Liver (tissue), 9 donors: ENCODE results near the gene SLC34A2. TPM values are rescaled to one million over a fixed set of nuclear protein-coding genes. Genes with fewer than 3 reads are reported as not detected.
"Not testable (repeated sequence)": the region's sequence is repeated elsewhere in the genome, so short reads cannot be mapped to it uniquely, and the experiment has no call there.

Source experiments
- DNase-seq: peaks from one replicate; pipeline ENCODE4 v3.0.0-alpha.2; 2017; ENCODE audit warnings: low spot score
- H3K27ac ChIP-seq, 2 donors: one replicate each; pipeline ENCODE4 v1.7.0; 2013; ENCODE audit warnings: inconsistent platforms in 2 of 2, low read length in 2 of 2, control low read depth in 1 of 2, low read depth in 1 of 2, mild to moderate bottlenecking in 1 of 2
- H3K27me3 ChIP-seq, 4 donors: one replicate each; pipeline versions ENCODE4 v1.6.1 to v1.7.0; 2013; ENCODE audit warnings: low read length in 3 of 4, inconsistent platforms in 1 of 4, mild to moderate bottlenecking in 1 of 4, moderate library complexity in 1 of 4; ENCODE audit not compliant: control insufficient read depth in 4 of 4, insufficient read depth in 4 of 4
- H3K36me3 ChIP-seq, 4 donors: one replicate each; pipeline versions ENCODE4 v1.6.1 to v1.7.0; 2013; ENCODE audit warnings: low read length in 3 of 4, mild to moderate bottlenecking in 3 of 4, low read depth in 1 of 4, moderate library complexity in 1 of 4; ENCODE audit not compliant: control insufficient read depth in 4 of 4, insufficient read depth in 3 of 4
- H3K4me1 ChIP-seq, 4 donors: one replicate each; pipeline versions ENCODE4 v1.6.1 to v1.7.0; 2013; ENCODE audit warnings: low read length in 3 of 4, mild to moderate bottlenecking in 3 of 4, moderate library complexity in 1 of 4; ENCODE audit not compliant: control insufficient read depth in 4 of 4, insufficient read depth in 4 of 4
- H3K4me3 ChIP-seq, 3 donors: one replicate each; pipeline versions ENCODE4 v1.6.1 to v1.7.0; 2013; ENCODE audit warnings: low read length in 3 of 3, control low read depth in 1 of 3, low read depth in 1 of 3, mild to moderate bottlenecking in 1 of 3
- H3K9ac ChIP-seq, 2 donors: one replicate each; pipeline ENCODE4 v1.7.0; 2013; ENCODE audit warnings: low read length in 2 of 2, mild to moderate bottlenecking in 2 of 2, moderate library complexity in 2 of 2, control low read depth in 1 of 2, low read depth in 1 of 2
- H3K9me3 ChIP-seq, 4 donors: one replicate each; pipeline versions ENCODE4 v1.6.1 to v1.7.0; 2013; ENCODE audit warnings: low read length in 3 of 4; ENCODE audit not compliant: control insufficient read depth in 4 of 4
- ATF3 ChIP-seq: IDR thresholded peaks from 2 replicates; pipeline ENCODE4 v1.6.1; 2016; ENCODE audit warnings: antibody characterized with exemption
- EGR1 ChIP-seq, 2 donors: IDR thresholded peaks; 2 replicates each; pipeline ENCODE4 v1.6.1; 2016 to 2018; ENCODE audit warnings: antibody characterized with exemption in 2 of 2, low read depth in 2 of 2
- FOXA1 ChIP-seq: IDR thresholded peaks from 2 replicates; pipeline ENCODE4 v1.6.1; 2016; ENCODE audit warnings: antibody characterized with exemption
- FOXA2 ChIP-seq: IDR thresholded peaks from 2 replicates; pipeline ENCODE4 v1.6.1; 2016; ENCODE audit warnings: antibody characterized with exemption
- GABPA ChIP-seq, 2 donors: IDR thresholded peaks in 1 of 2; conservative IDR thresholded peaks in 1 of 2; 2 replicates each; pipeline ENCODE4 v1.6.1; 2016; ENCODE audit warnings: antibody characterized with exemption in 2 of 2, mild to moderate bottlenecking in 1 of 2, moderate library complexity in 1 of 2
- HNF4A ChIP-seq, 2 donors: conservative IDR thresholded peaks; 2 replicates each; pipeline ENCODE4 v1.6.1; 2016; ENCODE audit warnings: antibody characterized with exemption in 2 of 2, mild to moderate bottlenecking in 2 of 2
- RXRA ChIP-seq, 2 donors: IDR thresholded peaks; 2 replicates each; pipeline ENCODE4 v1.6.1; 2017 to 2018; ENCODE audit warnings: antibody characterized with exemption in 2 of 2, mild to moderate bottlenecking in 1 of 2
- YY1 ChIP-seq: IDR thresholded peaks from 2 replicates; pipeline ENCODE4 v1.6.1; 2016; ENCODE audit warnings: antibody characterized with exemption, mild to moderate bottlenecking
- ZBTB33 ChIP-seq: IDR thresholded peaks from 2 replicates; pipeline ENCODE4 v1.6.1; 2016; ENCODE audit warnings: antibody characterized with exemption
- WGBS: extraction: QIAGEN DNeasy Blood & Tissue Kit; methylation state at CpG from one replicate; pipeline ENCODE4 v1.1.7; 2013; 5-methylcytosine and 5-hydroxymethylcytosine counted together
- polyA plus RNA-seq, 2 donors: library from polyadenylated mRNA; stranded (reverse) in 1 of 2; unstranded in 1 of 2; fragments of 200-250 nt in 1 of 2; fragments of >200 nt in 1 of 2; fragmentation: Nextera tagmentation in 1 of 2; extraction: Ambion mirVana in 1 of 2; gene quantifications; one replicate each; pipeline versions ENCODE4 v1.2.1 to v1.2.3, GENCODE V29; 2013 to 2015
- total RNA-seq, 2 donors: library from RNA; depleted of rRNA; stranded (reverse); fragments of >200 nt; gene quantifications; one replicate each; pipeline ENCODE4 v1.2.3, GENCODE V29; 2014
- TF ChIP-seq, protein P1 (sequence below): fragments of 150-350 bp; IDR thresholded peaks from 2 replicates; pipeline ENCODE4 v1.5.1; 2017; ENCODE audit warnings: improper control_type of control experiment, low read depth, low read length; ENCODE audit not compliant: missing input control
- donor health status: healthy.
- donor health status: healthy.
- donor health status: healthy.
- donor health status: healthy.
- donor health status: healthy.

SLC34A2 gene
- total and polyA plus RNA-seq, 4 donors = 0.14 to 1.4 (median 0.94) TPM

- H3K4me3 ChIP-seq = no peak overlapping the region
- no peaks in the 10 kb centered on the region for H3K9me3 ChIP-seq
- H3K4me1 ChIP-seq = peaks cover 0 to 9% (median 2%) of the 10 kb centered on the region in 4 donors
- H3K27ac ChIP-seq = no peak overlapping the region
- no peak overlapping the region for H3K9ac ChIP-seq
- no peak for DNase-seq
- TF ChIP-seq FOXA1 (no peak), GABPA (IDR thresholded peaks at IDR 0.05 in 1 of 2, conservative IDR thresholded peaks at IDR 0.05 in 1 of 2) (no peak), YY1 (no peak)
- peaks cover 0 to 15% (median 1%) of the 10 kb centered on the region in 4 donors for H3K27me3 ChIP-seq
- no peaks in the 10 kb centered on the region for H3K36me3 ChIP-seq
- WGBS = 82% methylated on average over 3 of the region's 3 CpGs
Observed at GRCh38 chr4:25658777-25659176, 3.1 kb downstream of the SLC34A2 start.

- DNase-seq, H3K36me3 ChIP-seq, H3K9me3 ChIP-seq, H3K9ac ChIP-seq, H3K4me3 ChIP-seq, H3K27ac ChIP-seq, H3K4me1 ChIP-seq, H3K27me3 ChIP-seq: not testable (repeated sequence)
- WGBS = 83% methylated on average over 4 of the region's 4 CpGs
Observed at GRCh38 chr4:25661441-25661840, 5.8 kb downstream of the SLC34A2 start.

GRCh38 chr4:25662306-25662705, 6.7 kb downstream of the SLC34A2 start:
- peaks cover 0 to 3% (median 0%) of the 10 kb centered on the region in 4 donors for H3K27me3 ChIP-seq
- no peak for TF ChIP-seq EGR1 (IDR thresholded peaks at IDR 0.05; ENCODE audit: low read depth in 2 of 2)
- TF ChIP-seq, protein P1, sequence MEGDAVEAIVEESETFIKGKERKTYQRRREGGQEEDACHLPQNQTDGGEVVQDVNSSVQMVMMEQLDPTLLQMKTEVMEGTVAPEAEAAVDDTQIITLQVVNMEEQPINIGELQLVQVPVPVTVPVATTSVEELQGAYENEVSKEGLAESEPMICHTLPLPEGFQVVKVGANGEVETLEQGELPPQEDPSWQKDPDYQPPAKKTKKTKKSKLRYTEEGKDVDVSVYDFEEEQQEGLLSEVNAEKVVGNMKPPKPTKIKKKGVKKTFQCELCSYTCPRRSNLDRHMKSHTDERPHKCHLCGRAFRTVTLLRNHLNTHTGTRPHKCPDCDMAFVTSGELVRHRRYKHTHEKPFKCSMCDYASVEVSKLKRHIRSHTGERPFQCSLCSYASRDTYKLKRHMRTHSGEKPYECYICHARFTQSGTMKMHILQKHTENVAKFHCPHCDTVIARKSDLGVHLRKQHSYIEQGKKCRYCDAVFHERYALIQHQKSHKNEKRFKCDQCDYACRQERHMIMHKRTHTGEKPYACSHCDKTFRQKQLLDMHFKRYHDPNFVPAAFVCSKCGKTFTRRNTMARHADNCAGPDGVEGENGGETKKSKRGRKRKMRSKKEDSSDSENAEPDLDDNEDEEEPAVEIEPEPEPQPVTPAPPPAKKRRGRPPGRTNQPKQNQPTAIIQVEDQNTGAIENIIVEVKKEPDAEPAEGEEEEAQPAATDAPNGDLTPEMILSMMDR = no peak
- TF ChIP-seq ZBTB33 = no peak
- TF ChIP-seq YY1 = no peak
- TF ChIP-seq FOXA2 = no peak
- no peak for TF ChIP-seq RXRA (IDR thresholded peaks at IDR 0.05)
- TF ChIP-seq ATF3 = no peak
- no peak for TF ChIP-seq GABPA (IDR thresholded peaks at IDR 0.05 in 1 of 2, conservative IDR thresholded peaks at IDR 0.05 in 1 of 2)
- no peak for TF ChIP-seq HNF4A (conservative IDR thresholded peaks at IDR 0.05)
- WGBS = 80% methylated on average over 10 of the region's 10 CpGs
- no peak for DNase-seq
- no peaks in the 10 kb centered on the region for H3K4me1 ChIP-seq
- no peaks in the 10 kb centered on the region for H3K36me3 ChIP-seq
- H3K4me3 ChIP-seq = no peak overlapping the region
- H3K9me3 ChIP-seq = no peaks in the 10 kb centered on the region
- H3K27ac ChIP-seq = no peak overlapping the region
- no peak overlapping the region for H3K9ac ChIP-seq
